CD4-positive, alpha-beta T cell treated with Interleukin-4 for 1 hour (primary cell): Measurements from ENCODE around the gene PRPF40B.

Experiments
- DNase-seq, 2 donors: peaks; one replicate each; pipeline ENCODE4 v3.0.0-alpha.2; 2020 to 2022

The PRPF40B gene

DNA sequence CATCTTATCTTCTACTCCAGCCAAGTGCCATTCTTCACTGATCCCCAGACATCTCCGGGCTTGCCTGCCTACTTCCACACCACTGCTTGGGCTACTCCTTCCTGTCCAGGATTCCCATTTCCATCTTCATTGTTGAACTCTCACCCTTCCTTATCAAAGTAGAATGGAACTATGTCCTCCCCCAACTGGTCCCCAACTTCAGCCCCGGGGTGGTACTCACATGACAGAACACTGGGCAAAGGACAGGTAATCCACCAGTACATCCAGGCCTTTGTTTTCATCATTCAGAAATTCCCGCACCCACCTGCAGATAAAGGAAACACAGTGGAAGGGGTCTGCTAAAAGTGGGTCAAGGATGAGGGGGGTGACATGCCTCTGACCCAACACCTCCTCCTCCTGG, 38.4 kb downstream of the PRPF40B start:
- DNase-seq = no peak

DNA sequence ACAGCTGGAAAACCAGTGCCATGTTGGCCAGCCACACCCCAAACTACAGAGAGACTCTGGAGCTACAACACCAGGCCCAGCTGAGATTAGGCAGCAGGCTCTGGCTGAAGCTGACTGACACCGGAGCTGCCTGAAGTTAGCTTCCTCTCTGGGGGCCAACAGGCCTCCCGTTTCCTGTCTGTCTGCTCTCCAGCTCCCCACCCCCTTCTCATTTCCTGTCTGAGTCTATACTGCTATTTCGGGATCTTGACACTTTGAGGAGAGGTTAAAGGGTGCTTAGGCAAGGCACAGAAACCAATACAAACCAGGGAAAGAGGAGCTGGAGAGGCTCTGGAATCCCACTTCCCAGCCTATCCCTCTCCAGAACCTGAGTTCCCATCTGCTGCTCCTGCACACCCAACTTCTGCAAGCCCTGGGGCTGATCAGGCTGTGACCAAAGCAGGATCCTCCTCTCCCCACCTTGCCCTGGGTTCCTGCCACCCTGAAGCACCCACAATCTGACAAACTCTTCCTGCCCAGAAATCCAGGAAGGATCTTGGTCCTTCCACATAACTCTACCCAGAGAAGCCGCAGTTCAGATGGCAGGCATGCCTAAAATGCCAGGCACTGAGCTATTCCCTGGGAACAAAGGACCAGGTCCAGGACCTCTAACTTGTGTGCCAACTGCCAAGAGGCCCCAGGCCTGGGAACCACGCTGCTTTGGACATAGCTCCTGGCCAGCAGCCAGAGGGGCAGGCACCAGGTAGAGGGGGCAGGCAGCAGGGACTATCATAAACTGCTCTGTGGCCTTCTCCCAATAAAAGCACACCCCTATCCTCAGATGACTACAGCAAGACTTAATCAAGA, 39.9 kb downstream of the PRPF40B start:
- DNase-seq = peak; percentile 87 to 91

DNA sequence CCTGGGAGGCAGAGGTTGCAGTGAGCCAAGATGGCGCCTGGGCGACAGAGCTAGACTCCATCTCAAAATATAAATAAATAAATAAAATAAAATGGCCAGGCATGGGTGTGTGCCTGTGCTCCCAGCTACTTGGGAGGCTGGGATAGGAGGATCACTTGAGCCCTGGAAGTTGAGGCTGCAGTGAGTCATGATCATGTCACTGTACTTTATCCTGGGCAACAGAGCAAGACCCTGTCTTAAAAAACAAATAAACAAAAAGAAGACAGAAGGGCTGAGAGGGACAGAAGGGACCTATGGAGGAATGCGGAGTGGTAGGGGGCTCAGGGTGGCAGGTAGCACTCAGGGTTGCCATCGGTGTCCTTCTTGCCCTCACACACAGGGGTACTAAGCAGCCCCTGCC, 40.8 kb downstream of the PRPF40B start:
- no peak for DNase-seq

DNA sequence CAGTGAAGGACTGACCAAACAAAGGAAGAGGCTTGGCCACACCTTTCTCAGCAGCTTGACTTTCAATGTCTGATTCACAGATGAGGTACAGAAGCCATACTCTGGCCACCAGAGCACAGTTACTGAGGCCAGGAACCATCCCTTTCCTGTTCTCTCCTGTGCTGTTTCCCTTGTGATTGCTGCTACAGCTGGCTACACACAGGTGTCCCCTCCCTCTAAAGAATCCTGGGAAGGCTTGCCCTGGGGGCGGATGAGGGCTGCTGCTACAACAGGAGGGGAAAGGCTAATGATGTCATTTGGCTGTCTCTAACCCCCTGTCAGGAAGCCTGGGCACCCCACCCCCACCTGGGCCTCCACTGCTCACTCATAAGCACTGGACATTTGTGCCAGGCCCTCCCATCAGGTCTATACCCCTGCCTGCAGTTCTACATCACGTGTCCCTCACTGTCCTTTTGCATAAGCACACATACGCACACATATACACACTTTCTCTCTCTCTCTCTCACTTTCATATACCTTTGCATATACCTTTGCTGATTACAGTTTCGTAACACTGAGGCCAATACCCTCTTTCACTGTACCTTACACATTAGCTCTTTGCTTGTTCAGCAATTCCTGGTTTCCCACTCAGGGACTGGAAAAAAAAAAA, 41.4 kb downstream of the PRPF40B start:
- DNase-seq = no peak

DNA sequence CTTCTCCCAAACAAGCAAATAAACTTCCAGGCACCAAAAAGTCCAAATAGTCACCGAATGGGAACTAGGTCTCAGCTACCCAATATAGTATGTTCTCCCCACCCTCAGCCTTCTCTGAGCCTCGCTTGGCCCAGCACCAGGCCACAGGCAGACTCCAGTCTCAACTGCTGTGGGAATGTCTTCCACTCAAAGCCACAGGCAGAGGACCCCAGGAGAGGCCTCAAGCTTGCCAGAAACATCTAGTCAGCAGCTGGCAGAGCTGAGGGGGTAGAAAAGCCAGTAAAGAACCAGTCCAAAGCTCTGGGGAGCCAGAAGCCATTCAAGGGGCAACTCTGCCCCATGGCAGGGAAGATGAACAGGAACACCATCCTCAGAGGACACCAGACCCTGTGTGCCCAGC, 42.0 kb downstream of the PRPF40B start:
- no peak for DNase-seq

DNA sequence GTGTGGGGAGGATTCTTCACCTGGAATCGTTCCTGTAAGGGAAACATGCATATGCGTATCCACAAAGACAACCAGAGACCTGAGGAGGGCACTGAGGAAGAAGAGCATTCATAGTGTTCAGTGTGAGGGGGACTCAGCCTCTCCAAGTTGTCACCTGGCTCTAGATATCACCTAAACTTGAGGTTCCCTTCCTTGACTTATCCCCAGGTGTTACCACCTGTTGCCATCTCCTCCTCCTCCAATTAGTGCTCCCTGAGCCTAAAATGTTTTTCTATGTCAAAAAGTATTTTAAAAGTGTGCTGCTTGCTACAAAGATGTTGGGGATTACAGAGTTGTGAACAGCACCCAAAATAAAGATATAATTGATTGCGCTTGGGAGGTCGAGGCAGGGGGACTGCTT, 42.8 kb downstream of the PRPF40B start:
- no peak for DNase-seq

DNA sequence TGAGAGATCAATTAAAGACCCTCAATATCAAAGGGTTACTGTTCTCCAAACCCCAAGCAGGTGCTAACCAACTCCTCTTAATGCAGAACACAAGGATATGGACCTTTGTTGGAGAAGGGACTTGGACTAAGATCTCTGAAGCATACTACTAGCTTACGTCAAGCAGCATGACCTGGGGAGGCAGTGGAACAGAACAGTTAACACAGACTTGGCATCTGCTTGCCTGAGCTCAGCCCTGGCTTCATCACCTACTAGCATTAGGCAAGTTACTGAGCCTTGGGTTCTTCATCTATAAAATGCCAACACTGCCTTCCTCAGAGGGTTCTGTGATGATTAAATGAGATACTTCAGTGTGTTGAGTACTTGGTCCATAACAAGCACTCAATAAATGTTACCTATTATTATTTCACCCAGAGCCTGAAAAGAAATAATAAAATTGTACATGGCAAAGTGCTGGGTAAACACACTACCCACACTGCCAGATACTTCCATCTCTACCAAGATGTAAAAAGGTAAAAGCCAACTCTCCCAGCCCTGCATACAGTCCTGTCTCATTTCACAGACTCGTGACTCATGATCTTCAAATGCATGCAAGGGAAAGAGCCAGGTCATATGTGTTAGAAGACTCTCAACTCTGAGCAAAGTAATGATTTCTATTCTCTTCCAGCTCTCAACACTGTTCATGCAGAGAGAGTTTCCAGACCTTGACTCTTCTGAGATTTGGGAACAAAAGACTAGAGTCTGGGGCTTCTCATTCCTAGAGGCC, 44.1 kb downstream of the PRPF40B start:
- no peak for DNase-seq

DNA sequence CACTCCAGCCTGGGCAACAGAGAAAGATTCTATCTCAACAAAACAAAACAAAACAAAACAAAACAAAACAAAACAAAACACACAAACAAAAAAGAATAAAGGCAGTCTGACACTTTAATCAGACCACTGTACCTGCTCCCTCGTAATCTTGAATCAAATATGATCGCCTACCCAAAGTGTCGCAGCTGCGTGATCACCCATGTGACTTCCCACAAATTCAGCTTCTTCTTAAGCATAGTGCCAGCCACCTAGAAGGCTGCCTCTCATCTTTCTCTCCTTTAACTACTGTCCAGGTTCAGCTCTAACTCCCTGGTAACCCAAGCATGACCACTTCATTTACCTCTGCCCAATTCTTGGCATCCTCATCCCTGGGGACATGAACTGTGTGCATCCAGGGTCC, 46.4 kb downstream of the PRPF40B start:
- DNase-seq = peak; percentile 8 to 40

DNA sequence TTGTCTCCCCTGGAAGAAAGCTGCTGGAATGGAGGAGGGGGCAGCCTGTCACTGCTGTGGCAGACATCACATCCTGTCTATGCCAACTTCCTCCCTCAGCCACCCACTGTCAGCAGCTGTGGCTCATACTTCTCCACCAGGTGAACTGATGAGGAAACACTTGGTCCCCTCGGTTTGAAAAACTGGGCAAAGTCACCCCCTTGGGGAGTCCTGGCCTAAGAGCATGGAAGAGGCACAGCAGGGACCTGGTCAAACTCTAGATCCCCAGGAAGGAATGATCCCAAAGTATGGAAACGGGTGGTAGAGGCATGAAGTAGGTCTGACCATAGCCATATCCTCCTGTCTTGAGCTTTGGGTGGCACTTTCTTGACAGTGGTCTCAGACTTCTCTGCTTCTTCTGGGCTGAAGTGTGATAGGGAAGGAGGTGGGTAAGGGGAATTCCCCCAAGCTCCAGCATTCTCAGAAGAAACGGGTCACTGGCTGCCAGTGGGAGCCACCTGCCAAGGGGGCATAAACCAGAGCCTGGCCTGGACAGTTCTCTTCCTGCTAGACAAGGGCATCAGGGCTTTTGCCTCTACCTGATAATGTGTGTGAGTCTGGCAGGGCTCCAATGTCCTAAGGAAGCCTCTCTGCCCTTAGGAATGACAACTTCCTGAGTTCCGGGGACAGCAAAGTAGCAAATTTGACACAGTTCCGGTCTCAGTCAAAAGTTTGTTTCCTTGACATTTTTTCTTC, 47.8 kb downstream of the PRPF40B start:
- peak; percentile 79 to 82 for DNase-seq

DNA sequence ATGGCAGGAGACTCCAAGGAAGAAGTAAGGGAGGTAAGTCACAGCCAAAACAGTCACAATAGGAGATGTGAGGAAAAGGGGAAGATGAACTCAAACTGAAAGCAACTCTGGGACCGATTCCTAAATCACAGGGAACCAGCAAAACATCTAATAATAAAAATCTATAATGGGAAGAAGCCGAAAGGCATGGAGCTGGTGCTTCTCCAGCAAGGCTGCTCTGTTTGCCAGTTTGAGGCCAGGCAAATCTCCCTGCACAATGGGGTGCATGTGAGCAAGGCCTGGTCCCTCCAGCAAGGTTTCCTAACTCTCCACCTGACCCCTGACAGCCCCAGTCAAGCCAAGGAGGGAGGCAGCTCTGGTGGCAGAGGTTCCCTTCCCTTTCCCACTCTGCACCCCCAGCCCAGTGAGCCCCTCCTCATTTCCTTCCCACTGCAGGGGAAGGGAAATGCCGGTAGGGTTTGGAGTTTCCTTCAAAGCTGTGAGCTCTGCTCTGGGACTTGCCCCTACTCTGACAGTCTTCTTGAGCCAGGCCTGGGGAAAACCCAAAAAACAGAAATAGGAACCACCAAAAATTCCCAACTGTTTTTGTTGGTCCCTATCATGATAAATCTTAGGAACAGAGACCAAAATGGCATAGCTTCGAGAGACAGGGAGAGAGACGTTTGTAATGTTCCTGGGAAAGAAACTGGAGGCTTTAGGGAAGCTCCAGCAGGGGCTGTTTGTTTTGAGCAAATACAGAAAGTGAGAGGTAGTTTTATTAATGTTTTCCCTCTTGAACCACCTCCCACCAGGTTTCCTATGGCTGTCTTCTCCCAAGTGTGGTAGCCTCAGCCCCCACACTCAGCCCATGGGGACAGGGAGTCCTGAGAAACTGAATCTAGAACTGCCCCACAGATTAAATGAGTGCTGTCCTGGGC, 49.2 kb downstream of the PRPF40B start:
- peak in 1 of 2 donors; percentile 7 for DNase-seq

DNA sequence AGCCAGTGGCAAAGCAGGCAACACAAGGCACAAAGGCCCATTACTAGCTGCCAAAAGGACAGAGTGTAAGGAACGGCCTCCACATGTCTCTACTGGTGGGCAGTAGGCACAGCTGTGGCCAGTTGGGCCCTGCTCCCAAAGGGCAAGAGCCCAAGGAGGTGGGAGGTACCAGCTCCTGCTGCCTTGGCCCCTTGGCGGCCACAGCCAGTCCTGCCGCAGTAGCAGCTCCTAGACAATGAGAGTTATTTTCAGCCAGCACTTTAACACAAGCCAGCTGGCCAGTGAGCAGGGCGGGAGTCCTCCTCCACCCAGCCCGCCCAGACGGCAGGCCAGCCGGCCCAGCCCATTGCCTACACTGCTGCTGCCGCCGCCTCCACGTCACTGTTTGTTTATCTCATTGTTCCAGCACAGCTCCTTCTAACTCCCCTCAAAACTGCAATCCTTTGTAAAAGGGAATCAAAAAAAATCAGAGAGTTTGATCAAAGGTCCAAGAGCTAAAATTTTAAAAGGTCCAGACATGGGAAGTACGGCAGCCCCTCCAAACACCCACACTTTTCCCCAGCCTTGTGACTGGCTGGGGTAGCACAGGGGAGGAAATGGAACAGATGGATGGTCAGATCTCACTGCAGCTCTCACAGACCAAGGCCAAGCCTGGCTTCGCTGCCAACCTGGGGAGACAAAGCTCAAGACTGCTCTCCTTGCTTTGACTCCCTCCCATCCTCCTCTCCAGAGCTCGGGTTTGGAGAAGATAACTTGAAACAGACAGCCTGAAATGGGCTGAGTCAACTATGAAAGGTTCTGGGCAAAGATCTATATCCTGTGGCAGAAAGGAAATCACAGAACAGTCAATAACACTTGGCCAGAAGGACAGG, 50.3 kb downstream of the PRPF40B start:
- DNase-seq = peak in 1 of 2 donors; percentile 15

DNA sequence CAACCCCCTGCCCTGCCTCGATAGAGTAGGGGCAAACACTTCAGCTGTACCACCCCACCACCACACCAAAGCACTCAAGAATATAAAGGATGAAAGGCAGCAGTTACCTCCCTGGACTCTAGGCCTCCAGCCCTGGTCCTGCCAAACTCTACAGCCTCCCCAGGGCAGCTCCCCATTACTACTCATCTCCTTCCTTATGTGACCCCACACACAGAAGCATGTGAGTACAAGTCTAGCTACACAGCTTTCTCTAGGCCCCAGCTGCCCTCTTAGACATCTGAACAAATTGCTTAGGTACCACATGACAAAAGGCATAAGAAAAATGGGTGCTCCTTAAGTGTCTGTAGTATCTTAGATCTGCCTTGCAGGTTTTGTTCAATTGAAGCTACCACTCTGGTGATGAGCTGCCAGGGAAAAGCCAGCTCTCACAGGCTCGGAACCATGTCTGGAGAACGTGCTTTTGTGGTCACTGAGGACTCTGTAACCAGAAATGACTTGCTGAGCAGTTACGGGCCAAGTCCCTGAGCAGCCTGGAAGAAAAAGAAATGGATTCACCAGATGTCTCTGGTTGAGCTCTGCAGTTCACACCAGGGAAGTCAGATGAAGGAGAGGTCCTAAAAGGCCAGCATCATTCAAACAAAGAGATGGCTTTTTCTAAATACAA, 51.1 kb downstream of the PRPF40B start:
- DNase-seq = no peak

DNA sequence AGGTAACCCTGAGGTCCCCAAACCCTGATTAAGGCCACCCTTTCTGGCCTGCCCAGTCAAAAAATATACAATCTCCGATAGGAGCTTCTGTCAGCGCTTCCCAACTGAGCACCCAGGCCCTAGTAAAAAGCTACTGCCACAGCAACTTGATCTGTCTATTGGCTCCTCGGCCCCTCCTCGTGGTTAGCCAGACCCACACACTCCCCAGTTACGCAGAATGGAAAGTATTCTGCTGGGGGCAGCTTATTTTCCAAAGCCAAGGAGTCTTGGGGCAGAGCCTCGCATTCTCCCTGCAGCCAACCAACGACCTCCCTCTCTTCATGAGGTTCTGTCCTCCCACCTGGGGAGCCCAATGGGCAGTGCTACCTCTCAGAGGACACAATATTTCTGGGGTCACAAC, 51.8 kb downstream of the PRPF40B start:
- DNase-seq = no peak

DNA sequence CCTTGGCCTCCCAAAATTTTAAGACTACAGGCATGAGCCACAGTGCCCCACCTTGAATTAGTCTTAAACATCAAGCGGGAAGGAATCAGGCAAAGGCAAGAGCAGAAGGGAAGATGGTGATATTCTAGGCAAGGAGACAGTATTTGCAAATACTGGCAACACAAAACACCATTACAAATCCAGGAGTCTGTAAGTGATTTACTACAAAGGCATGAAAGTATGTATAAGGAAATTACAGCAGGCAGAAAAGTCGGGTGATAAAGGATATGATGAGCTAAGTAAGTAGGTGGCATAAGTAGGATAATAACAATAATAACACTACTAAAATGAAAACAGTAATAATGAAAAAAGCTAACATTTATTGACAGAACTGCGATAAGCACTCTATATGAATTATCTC, 55.4 kb downstream of the PRPF40B start:
- no peak for DNase-seq

DNA sequence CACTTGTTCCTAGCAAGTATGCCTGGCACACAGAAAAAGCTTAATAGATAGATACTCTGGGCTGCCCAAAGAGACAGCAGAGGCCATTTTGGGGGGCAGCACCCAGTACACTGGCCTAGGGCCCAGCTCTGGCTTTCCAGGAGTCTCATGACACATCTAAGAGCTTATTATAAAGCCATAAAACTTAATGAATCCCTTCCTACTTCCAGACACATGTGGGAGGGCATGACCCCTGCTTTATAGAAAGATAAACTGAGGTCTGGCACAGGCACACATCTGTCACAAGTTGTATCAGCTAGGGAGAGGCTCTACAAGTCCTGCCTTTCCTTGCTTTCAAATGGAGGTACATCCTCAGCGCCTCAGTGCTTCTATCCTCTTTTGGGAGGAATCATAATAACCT, 56.7 kb downstream of the PRPF40B start:
- no peak for DNase-seq

DNA sequence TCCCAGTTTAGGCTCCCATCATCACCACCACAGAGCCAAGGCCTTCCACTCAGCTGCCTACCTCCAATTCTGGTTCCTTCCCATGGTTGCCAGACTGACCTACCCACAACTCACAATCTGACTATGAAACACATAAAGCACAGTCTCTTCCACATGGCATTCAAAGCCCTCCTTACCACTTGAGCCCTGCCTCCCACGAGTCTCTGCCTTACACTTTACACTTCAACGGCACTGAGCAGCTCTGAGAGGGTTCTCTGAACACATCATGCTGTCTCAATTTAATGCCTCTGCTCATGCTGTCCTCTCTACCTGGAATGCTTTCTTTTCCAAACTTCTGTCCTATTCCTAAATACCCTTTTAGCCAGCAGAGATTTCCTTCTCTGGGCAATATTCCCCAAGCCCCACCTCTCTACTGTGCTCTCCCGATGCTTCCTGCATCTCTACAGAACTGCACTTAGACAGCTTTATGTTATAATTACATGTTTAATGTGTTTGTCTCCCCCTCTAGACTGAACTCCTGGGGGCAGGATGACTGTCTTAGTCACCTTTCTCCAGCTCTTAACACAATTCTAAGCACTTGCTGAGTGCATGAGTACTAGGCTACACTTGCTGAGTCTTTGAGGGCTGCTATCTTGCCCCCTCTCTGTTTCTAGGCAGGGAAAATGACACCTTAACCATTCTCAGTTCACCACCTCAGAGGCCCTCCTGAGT, 60.4 kb downstream of the PRPF40B start:
- DNase-seq = no peak

DNA sequence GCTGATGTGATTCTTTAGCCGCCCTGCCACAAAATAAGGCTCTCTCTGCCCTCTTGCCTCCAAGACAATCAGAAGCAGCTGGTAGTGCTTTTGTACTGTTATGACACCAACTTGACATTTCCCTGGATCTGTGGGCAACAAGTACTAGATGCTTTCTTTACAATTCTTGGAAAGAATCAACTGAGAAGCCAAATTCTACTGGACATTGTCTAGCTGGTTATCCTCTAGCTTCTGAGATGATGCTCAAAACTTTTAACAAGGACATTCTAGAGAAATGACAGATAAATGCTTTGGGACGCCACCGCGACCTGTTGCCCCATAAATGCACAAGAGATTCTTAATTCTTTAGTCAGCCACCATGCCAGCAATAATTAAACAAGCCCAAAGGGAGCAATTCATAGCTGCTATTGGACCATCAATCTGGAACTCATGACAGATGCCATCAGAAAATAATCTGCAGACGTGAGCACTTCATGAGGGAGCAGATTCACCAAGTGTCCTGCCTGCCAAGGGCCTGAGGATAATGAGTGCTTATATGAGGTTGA, 61.0 kb downstream of the PRPF40B start:
- DNase-seq = no peak

DNA sequence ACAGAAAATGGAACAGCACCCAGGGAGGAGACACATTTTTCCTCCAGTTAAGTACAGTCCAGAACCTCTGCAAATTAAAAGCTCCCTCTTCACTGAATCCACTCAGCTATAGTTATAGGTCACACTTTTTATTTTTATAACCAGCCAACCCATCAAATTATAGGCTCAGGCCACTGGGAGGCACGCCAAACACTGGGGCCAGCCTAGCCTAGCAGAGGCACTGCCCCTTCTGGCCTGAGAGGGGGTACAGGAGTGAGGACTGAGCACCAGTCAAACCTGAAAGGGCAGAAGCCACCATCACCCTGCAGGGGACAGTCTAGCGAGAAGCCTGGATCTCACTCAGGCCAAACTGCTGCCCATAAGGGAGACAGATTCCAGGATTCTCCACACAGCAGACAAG, 64.6 kb downstream of the PRPF40B start:
- DNase-seq = no peak

DNA sequence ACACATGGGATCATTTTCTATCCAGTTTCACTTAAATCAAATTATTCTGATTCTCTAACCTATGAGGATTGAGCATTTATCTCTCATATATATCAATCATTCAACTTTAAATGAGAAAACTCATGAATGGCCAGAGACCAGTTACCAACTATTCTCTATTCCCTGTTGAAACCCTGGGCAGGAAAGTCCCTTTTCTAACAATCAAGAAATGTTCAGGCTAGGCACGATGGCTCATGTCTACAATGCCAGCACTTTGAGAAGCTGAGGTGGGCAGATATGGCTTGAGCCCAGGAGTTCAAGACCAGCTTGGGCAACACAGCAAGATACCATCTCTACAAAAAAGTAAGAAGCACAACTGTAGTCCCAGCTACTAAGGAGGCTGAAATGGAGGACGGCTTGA, 65.9 kb downstream of the PRPF40B start:
- no peak for DNase-seq
